Measurements from ENCODE around the gene RAP2B.

RAP2B gene

GRCh38 chr3:153162513-153163392 lies 727 bp downstream of the RAP2B start:
- TF ChIP-seq POLR2AphosphoS5 (IDR thresholded peaks at IDR 0.05; ENCODE audit: low read depth, low read length) (no peak), TAF1 (IDR thresholded peaks at IDR 0.05; ENCODE audit: borderline replicate concordance, low read depth, low read length) (no peak), POLR2A (IDR thresholded peaks at IDR 0.05; ENCODE audit: low read depth, low read length) (no peak)
- peak; percentile 10 for DNase-seq (ENCODE audit: insufficient read length)
- peak; percentile 42 for FAIRE-seq

GRCh38 chr3:153163393-153163724 lies 1.3 kb downstream of the RAP2B start:
- no peak for DNase-seq (ENCODE audit: insufficient read length)
- no peak for FAIRE-seq
- TF ChIP-seq POLR2AphosphoS5 (IDR thresholded peaks at IDR 0.05; ENCODE audit: low read depth, low read length) (no peak), TAF1 (IDR thresholded peaks at IDR 0.05; ENCODE audit: borderline replicate concordance, low read depth, low read length) (no peak), POLR2A (IDR thresholded peaks at IDR 0.05; ENCODE audit: low read depth, low read length) (no peak)

- DNase-seq (ENCODE audit: insufficient read length), result no peak
- TF ChIP-seq POLR2AphosphoS5 (IDR thresholded peaks at IDR 0.05; ENCODE audit: low read depth, low read length) (no peak), TAF1 (IDR thresholded peaks at IDR 0.05; ENCODE audit: borderline replicate concordance, low read depth, low read length) (no peak), POLR2A (IDR thresholded peaks at IDR 0.05; ENCODE audit: low read depth, low read length) (no peak)
- FAIRE-seq, result no peak
Observed at GRCh38 chr3:153163756-153164550, 1.9 kb downstream of the RAP2B start.

GRCh38 chr3:153165261-153165681 lies 3.2 kb downstream of the RAP2B start:
- no peak for DNase-seq (ENCODE audit: insufficient read length)
- TF ChIP-seq POLR2A (IDR thresholded peaks at IDR 0.05; ENCODE audit: low read depth, low read length) (no peak), TAF1 (IDR thresholded peaks at IDR 0.05; ENCODE audit: borderline replicate concordance, low read depth, low read length) (no peak), POLR2AphosphoS5 (IDR thresholded peaks at IDR 0.05; ENCODE audit: low read depth, low read length) (no peak)
- FAIRE-seq, result no peak

GRCh38 chr3:153166206-153166605 lies 4.2 kb downstream of the RAP2B start:
- no peak for DNase-seq (ENCODE audit: insufficient read length)
- no peak for FAIRE-seq
- TF ChIP-seq POLR2AphosphoS5 (IDR thresholded peaks at IDR 0.05; ENCODE audit: low read depth, low read length) (no peak), TAF1 (IDR thresholded peaks at IDR 0.05; ENCODE audit: borderline replicate concordance, low read depth, low read length) (no peak), POLR2A (IDR thresholded peaks at IDR 0.05; ENCODE audit: low read depth, low read length) (no peak)

- no peak for FAIRE-seq
- no peak for TF ChIP-seq POLR2AphosphoS5 (IDR thresholded peaks at IDR 0.05; ENCODE audit: low read depth, low read length)
- TF ChIP-seq POLR2A (IDR thresholded peaks at IDR 0.05; ENCODE audit: low read depth, low read length), result no peak
- no peak for DNase-seq (ENCODE audit: insufficient read length)
Observed at GRCh38 chr3:153166796-153167195, 4.8 kb downstream of the RAP2B start.

GRCh38 chr3:153169793-153170383 lies 7.9 kb downstream of the RAP2B start:
- no peak for DNase-seq (ENCODE audit: insufficient read length)
- no peak for TF ChIP-seq POLR2AphosphoS5 (IDR thresholded peaks at IDR 0.05; ENCODE audit: low read depth, low read length)
- TF ChIP-seq POLR2A (IDR thresholded peaks at IDR 0.05; ENCODE audit: low read depth, low read length), result no peak
- no peak for FAIRE-seq

GRCh38 chr3:153171256-153171655 lies 9.2 kb downstream of the RAP2B start:
- DNase-seq (ENCODE audit: insufficient read length) (no peak), FAIRE-seq (no peak)
- TF ChIP-seq POLR2AphosphoS5 (IDR thresholded peaks at IDR 0.05; ENCODE audit: low read depth, low read length) (no peak), POLR2A (IDR thresholded peaks at IDR 0.05; ENCODE audit: low read depth, low read length) (no peak)

GRCh38 chr3:153171918-153172317 lies 9.9 kb downstream of the RAP2B start:
- TF ChIP-seq POLR2A (IDR thresholded peaks at IDR 0.05; ENCODE audit: low read depth, low read length) (no peak), POLR2AphosphoS5 (IDR thresholded peaks at IDR 0.05; ENCODE audit: low read depth, low read length) (no peak), TAF1 (IDR thresholded peaks at IDR 0.05; ENCODE audit: borderline replicate concordance, low read depth, low read length) (no peak)
- no peak for FAIRE-seq
- no peak for DNase-seq (ENCODE audit: insufficient read length)

GRCh38 chr3:153172796-153173757 lies 11.1 kb downstream of the RAP2B start:
- TF ChIP-seq TAF1 (IDR thresholded peaks at IDR 0.05; ENCODE audit: borderline replicate concordance, low read depth, low read length) (no peak), POLR2AphosphoS5 (IDR thresholded peaks at IDR 0.05; ENCODE audit: low read depth, low read length) (no peak), POLR2A (IDR thresholded peaks at IDR 0.05; ENCODE audit: low read depth, low read length) (no peak)
- FAIRE-seq, result no peak
- no peak for DNase-seq (ENCODE audit: insufficient read length)
